ENCODE measurements around the gene ANKDD1A. TPM values are rescaled to one million over a fixed set of nuclear protein-coding genes. Genes with fewer than 3 reads are reported as not detected.

The ANKDD1A gene
- total and polyA plus RNA-seq, 2 experiments from 2014 or later, result 6.7 to 9.3 TPM

DNA sequence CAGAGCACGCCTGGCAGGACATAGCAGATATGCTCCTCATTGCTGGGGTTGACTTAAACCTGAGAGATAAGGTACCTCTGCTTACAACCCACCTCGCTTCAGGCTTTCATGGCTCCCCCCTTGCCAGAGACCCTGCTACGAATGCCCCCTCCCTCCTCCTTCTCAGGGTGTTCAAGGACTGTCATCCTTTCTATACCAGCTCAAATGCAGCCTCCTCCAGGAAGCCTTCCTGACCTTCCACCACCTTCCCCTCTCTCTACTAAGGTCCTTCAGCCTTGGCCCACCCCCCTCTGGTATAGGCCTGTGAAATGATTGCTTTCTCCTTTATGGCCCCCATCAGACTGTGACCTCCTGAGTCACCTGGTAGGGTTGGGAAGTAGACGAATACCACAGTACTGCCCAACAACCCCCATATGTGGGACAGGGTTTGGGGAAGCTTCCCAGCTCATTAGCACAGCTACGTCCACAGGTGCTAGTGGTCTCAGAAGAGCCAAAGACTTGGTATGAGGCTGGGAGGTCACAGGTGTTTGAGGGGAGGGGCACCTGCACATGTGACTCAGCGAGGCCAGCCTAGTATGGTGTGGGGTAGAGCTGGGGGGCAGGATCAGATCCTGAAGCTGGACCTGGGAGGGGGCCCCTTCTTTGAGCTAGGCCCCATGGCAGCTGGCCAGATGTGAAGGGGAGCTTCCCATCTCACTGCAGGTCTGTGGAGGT lies 32.0 kb downstream of the ANKDD1A start:
- Mint-ChIP-seq H3K4me1 (0 out of 3 replicates have a peak, but pooled peaks cover 3% of the 10 kb centered on the region), H3K27ac (no peak overlapping the region), H3K4me3 (no peak overlapping the region), H3K36me3 (ENCODE audit: low read depth) (no peaks in the 10 kb centered on the region), H3K27me3 (ENCODE audit: insufficient read depth, low read depth, poor library complexity) (peaks cover 3% of the 10 kb centered on the region), H3K9me3 (no peaks in the 10 kb centered on the region)
- DNase-seq (ENCODE audit: low spot score) (no peak), ATAC-seq (no peak)
- Histone ChIP-seq H3K27ac (ENCODE audit: low read depth) (no peak overlapping the region), H3K27me3 (ENCODE audit: insufficient read depth) (no peaks in the 10 kb centered on the region), H3K4me2 (no peak overlapping the region), H2AFZ (no peak overlapping the region), H3F3A (replicated peaks; ENCODE audit: low read depth) (no peaks in the 10 kb centered on the region; the same call in 1 of the 2 replicates), H4K20me1 (replicated peaks; ENCODE audit: insufficient read depth) (no peaks in the 10 kb centered on the region; the same call in 1 of the 2 replicates), H3K4me3 (no peak overlapping the region), H3K9me2 (ENCODE audit: insufficient read depth) (no peaks in the 10 kb centered on the region; the same call in 1 of the 2 replicates), H3K4me1 (ENCODE audit: insufficient read depth) (no peaks in the 10 kb centered on the region), H3K79me2 (replicated peaks; ENCODE audit: insufficient read depth) (no peaks in the 10 kb centered on the region), H3K36me3 (ENCODE audit: insufficient read depth) (no peaks in the 10 kb centered on the region)
- TF ChIP-seq ZNF331 (CRISPR knock-in tag; IDR thresholded peaks at IDR 0.05; ENCODE audit: low read depth) (no peak), NANOG (IDR thresholded peaks at IDR 0.05; ENCODE audit: borderline replicate concordance) (no peak), JUNB (IDR thresholded peaks at IDR 0.05; ENCODE audit: unreplicated experiment) (no peak), ZNF114 (CRISPR knock-in tag; IDR thresholded peaks at IDR 0.05) (no peak), STAT1 (IDR thresholded peaks at IDR 0.05; ENCODE audit: unreplicated experiment) (no peak), EZH2 (IDR thresholded peaks at IDR 0.05; ENCODE audit: low read depth, unreplicated experiment) (no peak), POLR2AphosphoS5 (IDR thresholded peaks at IDR 0.05; ENCODE audit: low read depth) (no peak), EZH2phosphoT487 (IDR thresholded peaks at IDR 0.05; ENCODE audit: unreplicated experiment) (no peak), CREB1 (CRISPR knock-in tag; IDR thresholded peaks at IDR 0.05; ENCODE audit: low read depth) (no peak)
- TF ChIP-seq, protein P1, sequence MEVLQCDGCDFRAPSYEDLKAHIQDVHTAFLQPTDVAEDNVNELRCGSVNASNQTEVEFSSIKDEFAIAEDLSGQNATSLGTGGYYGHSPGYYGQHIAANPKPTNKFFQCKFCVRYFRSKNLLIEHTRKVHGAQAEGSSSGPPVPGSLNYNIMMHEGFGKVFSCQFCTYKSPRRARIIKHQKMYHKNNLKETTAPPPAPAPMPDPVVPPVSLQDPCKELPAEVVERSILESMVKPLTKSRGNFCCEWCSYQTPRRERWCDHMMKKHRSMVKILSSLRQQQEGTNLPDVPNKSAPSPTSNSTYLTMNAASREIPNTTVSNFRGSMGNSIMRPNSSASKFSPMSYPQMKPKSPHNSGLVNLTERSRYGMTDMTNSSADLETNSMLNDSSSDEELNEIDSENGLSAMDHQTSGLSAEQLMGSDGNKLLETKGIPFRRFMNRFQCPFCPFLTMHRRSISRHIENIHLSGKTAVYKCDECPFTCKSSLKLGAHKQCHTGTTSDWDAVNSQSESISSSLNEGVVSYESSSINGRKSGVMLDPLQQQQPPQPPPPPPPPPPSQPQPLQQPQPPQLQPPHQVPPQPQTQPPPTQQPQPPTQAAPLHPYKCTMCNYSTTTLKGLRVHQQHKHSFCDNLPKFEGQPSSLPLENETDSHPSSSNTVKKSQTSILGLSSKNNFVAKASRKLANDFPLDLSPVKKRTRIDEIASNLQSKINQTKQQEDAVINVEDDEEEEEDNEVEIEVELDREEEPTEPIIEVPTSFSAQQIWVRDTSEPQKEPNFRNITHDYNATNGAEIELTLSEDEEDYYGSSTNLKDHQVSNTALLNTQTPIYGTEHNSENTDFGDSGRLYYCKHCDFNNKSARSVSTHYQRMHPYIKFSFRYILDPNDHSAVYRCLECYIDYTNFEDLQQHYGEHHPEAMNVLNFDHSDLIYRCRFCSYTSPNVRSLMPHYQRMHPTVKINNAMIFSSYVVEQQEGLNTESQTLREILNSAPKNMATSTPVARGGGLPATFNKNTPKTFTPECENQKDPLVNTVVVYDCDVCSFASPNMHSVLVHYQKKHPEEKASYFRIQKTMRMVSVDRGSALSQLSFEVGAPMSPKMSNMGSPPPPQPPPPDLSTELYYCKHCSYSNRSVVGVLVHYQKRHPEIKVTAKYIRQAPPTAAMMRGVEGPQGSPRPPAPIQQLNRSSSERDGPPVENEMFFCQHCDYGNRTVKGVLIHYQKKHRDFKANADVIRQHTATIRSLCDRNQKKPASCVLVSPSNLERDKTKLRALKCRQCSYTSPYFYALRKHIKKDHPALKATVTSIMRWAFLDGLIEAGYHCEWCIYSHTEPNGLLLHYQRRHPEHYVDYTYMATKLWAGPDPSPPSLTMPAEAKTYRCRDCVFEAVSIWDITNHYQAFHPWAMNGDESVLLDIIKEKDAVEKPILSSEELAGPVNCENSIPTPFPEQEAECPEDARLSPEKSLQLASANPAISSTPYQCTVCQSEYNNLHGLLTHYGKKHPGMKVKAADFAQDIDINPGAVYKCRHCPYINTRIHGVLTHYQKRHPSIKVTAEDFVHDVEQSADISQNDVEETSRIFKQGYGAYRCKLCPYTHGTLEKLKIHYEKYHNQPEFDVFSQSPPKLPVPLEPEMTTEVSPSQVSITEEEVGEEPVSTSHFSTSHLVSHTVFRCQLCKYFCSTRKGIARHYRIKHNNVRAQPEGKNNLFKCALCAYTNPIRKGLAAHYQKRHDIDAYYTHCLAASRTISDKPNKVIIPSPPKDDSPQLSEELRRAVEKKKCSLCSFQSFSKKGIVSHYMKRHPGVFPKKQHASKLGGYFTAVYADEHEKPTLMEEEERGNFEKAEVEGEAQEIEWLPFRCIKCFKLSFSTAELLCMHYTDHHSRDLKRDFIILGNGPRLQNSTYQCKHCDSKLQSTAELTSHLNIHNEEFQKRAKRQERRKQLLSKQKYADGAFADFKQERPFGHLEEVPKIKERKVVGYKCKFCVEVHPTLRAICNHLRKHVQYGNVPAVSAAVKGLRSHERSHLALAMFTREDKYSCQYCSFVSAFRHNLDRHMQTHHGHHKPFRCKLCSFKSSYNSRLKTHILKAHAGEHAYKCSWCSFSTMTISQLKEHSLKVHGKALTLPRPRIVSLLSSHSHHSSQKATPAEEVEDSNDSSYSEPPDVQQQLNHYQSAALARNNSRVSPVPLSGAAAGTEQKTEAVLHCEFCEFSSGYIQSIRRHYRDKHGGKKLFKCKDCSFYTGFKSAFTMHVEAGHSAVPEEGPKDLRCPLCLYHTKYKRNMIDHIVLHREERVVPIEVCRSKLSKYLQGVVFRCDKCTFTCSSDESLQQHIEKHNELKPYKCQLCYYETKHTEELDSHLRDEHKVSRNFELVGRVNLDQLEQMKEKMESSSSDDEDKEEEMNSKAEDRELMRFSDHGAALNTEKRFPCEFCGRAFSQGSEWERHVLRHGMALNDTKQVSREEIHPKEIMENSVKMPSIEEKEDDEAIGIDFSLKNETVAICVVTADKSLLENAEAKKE (CRISPR knock-in tag; IDR thresholded peaks at IDR 0.05), result no peak
- TF ChIP-seq, protein P2, sequence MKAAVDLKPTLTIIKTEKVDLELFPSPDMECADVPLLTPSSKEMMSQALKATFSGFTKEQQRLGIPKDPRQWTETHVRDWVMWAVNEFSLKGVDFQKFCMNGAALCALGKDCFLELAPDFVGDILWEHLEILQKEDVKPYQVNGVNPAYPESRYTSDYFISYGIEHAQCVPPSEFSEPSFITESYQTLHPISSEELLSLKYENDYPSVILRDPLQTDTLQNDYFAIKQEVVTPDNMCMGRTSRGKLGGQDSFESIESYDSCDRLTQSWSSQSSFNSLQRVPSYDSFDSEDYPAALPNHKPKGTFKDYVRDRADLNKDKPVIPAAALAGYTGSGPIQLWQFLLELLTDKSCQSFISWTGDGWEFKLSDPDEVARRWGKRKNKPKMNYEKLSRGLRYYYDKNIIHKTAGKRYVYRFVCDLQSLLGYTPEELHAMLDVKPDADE (IDR thresholded peaks at IDR 0.05), result no peak
- TF ChIP-seq, protein P3, sequence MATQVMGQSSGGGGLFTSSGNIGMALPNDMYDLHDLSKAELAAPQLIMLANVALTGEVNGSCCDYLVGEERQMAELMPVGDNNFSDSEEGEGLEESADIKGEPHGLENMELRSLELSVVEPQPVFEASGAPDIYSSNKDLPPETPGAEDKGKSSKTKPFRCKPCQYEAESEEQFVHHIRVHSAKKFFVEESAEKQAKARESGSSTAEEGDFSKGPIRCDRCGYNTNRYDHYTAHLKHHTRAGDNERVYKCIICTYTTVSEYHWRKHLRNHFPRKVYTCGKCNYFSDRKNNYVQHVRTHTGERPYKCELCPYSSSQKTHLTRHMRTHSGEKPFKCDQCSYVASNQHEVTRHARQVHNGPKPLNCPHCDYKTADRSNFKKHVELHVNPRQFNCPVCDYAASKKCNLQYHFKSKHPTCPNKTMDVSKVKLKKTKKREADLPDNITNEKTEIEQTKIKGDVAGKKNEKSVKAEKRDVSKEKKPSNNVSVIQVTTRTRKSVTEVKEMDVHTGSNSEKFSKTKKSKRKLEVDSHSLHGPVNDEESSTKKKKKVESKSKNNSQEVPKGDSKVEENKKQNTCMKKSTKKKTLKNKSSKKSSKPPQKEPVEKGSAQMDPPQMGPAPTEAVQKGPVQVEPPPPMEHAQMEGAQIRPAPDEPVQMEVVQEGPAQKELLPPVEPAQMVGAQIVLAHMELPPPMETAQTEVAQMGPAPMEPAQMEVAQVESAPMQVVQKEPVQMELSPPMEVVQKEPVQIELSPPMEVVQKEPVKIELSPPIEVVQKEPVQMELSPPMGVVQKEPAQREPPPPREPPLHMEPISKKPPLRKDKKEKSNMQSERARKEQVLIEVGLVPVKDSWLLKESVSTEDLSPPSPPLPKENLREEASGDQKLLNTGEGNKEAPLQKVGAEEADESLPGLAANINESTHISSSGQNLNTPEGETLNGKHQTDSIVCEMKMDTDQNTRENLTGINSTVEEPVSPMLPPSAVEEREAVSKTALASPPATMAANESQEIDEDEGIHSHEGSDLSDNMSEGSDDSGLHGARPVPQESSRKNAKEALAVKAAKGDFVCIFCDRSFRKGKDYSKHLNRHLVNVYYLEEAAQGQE (IDR thresholded peaks at IDR 0.05; ENCODE audit: unreplicated experiment), result no peak
- TF ChIP-seq, protein P4, sequence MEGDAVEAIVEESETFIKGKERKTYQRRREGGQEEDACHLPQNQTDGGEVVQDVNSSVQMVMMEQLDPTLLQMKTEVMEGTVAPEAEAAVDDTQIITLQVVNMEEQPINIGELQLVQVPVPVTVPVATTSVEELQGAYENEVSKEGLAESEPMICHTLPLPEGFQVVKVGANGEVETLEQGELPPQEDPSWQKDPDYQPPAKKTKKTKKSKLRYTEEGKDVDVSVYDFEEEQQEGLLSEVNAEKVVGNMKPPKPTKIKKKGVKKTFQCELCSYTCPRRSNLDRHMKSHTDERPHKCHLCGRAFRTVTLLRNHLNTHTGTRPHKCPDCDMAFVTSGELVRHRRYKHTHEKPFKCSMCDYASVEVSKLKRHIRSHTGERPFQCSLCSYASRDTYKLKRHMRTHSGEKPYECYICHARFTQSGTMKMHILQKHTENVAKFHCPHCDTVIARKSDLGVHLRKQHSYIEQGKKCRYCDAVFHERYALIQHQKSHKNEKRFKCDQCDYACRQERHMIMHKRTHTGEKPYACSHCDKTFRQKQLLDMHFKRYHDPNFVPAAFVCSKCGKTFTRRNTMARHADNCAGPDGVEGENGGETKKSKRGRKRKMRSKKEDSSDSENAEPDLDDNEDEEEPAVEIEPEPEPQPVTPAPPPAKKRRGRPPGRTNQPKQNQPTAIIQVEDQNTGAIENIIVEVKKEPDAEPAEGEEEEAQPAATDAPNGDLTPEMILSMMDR (conservative IDR thresholded peaks at IDR 0.05; ENCODE audit: low read depth in 2 of 2), result no peak

Data from GM23338 (cell line).